ENCODE data around the gene RIPOR3.

RIPOR3 gene

GRCh38 chr20:50584687-50585086 lies 106.7 kb downstream of the RIPOR3 start:
- no peak for TF ChIP-seq CTCF (IDR thresholded peaks at IDR 0.05; ENCODE audit: extremely low read depth, missing control alignments)
- DNase-seq (ENCODE audit: low spot score): no peak

- TF ChIP-seq CTCF (IDR thresholded peaks at IDR 0.05; ENCODE audit: extremely low read depth, missing control alignments): no peak
- DNase-seq (ENCODE audit: low spot score): no peak
Measured at GRCh38 chr20:50583442-50584150, 107.7 kb downstream of the RIPOR3 start.

GRCh38 chr20:50582591-50583234 lies 108.6 kb downstream of the RIPOR3 start:
- no peak for DNase-seq (ENCODE audit: low spot score)
- TF ChIP-seq CTCF (IDR thresholded peaks at IDR 0.05; ENCODE audit: extremely low read depth, missing control alignments): no peak

- no peak for DNase-seq (ENCODE audit: low spot score)
- no peak for TF ChIP-seq CTCF (IDR thresholded peaks at IDR 0.05; ENCODE audit: extremely low read depth, missing control alignments)
Measured at GRCh38 chr20:50582092-50582491, 109.2 kb downstream of the RIPOR3 start.

- DNase-seq (ENCODE audit: low spot score): no peak
Measured at GRCh38 chr20:50580842-50581544, 110.3 kb downstream of the RIPOR3 start.

GRCh38 chr20:50580016-50580747 lies 111.2 kb downstream of the RIPOR3 start:
- peak; percentile 75 for DNase-seq (ENCODE audit: low spot score)
- TF ChIP-seq CTCF (IDR thresholded peaks at IDR 0.05; ENCODE audit: extremely low read depth, missing control alignments): peak; percentile 45

More at GRCh38 chr20:50580842-50581544, 110.3 kb downstream of the RIPOR3 start:
- no peak for TF ChIP-seq CTCF (IDR thresholded peaks at IDR 0.05; ENCODE audit: extremely low read depth, missing control alignments)

All from GM20000 (cell line).